IMR-90 (cell line): ENCODE data around the gene KIAA0513.

ENCODE experiments used
- CTCF ChIP-seq: conservative IDR thresholded peaks from 2 replicates; pipeline ENCODE4 v1.5.1; 2012; ENCODE audit warnings: mild to moderate bottlenecking, low read depth, low read length, improper control_type of control experiment
- FOS ChIP-seq: fragments of 150-350 bp; IDR thresholded peaks from 2 replicates; pipeline ENCODE4 v1.6.1; 2016; ENCODE audit warnings: low read depth, low read length
- RAD21 ChIP-seq: IDR thresholded peaks from 2 replicates; pipeline ENCODE4 v1.6.1; 2012; ENCODE audit warnings: low read length, improper control_type of control experiment

DNA sequence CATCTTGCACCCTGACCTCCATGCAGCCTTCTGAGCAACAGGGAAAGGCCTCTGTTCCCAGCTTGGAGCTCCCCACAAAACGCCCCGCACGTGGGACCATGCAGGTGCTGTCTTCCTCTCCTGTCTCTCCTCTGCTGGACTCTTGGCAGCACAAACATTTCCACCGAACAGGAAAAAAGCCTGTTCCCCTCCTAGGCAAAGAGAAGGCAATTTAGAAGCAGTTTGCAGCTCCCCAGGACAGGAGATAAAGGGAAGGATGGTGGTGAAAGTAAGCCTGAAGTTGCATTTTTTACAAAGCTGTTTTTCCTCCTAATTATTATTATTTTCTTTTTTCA lies 92.4 kb downstream of the KIAA0513 start:
- TF ChIP-seq CTCF: no peak
- TF ChIP-seq RAD21: no peak
- TF ChIP-seq FOS: no peak
